NCI-H1092 treated with DMSO at 0.1 percent for 48 hours (cell line): ENCODE results near the gene SH3D19.
"Not testable (repeated sequence)": the region's sequence is repeated elsewhere in the genome, so short reads cannot be mapped to it uniquely, and the experiment has no call there.

Source experiments
- DNase-seq: peaks from one replicate; lab custom pipeline; 2025; lab: John Stamatoyannopoulos, UW

Gene SH3D19

DNA sequence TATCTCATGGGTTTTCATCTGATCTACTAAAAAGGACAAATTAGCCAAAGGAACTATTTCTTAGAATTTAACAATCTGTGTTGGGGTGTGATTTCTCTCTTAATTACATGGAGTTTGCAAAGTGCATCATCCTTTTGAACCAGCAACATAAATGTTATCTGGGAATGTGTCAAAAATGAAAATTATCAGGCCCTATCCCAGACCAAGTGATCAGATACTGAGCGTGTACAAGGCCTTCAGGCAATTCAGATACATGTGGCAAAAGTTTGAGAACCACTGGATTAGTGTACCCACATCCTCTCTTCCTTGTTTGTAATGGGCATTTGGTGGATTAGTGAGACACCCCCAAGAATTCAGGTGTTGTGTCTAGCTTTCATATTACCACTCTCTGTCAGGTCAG lies 3.8 kb downstream of the SH3D19 start:
- no peak for DNase-seq

DNA sequence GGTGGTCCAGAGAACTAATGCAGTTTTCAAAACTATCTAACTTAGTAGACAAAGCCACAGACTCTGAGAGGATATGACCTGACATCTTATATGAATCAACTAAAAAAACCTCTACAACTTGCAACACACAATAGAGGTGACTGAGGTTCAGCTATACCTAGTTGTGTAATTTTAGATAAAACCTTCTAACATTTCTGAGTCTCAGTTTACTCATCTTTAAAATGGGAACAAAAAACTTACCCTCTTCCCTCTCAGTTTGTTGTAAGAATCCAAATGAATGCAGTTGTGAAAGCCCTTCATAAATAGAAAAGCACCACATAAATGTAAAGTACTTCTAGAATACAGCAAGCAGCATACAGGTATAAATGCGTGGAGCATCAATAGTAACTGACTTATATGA lies 5.9 kb downstream of the SH3D19 start:
- no peak for DNase-seq

DNA sequence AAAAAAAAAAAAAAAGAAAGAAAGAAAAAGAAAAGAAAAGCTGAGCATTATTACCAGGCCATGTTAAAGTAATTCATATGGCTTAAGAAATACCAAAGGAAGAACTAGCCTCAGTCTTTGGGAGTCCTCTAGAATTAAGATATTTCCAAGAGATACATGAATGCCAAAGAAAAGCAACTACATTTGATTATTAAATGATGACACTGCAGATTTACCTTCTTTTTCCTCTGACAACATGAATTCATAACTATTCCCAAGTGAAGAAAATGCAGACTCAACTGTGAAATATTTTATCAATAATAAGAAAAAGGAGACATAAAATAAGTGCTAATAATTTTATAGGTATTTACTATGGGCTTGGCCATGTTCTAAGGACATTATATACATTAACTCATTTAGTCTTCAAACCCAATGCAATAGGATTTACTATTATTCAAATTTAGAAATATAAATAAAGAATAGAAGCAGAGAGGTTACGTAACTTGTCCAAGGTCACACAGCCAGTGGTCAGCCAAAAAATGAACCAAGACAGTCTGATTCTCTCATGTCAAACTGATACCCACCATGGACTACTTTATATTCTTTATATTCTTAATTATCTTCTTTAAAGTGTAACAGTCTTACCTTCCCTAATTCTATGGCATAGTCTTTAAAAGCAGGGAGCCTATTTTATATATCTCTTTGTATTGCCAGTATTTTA lies 6.9 kb downstream of the SH3D19 start:
- no peak for DNase-seq

DNA sequence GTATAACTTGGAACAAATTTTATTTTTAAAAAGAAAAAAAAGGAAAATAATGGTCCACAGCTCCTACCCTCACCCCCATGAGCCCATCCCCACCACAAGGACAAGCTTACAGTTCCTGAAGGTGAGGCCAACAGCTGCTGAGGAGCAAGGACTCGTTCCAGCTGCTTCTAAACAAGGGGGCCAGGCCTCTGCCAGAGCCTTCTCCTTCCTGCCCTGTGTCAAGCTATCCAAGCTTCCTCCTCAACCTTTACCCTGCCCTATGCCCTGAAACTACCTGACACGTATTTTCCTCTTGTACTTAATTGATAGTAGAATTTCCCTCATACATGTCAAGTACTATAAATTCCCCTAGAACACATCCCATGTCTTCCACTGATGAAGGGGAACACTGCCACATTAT lies 8.8 kb downstream of the SH3D19 start:
- no peak for DNase-seq

DNA sequence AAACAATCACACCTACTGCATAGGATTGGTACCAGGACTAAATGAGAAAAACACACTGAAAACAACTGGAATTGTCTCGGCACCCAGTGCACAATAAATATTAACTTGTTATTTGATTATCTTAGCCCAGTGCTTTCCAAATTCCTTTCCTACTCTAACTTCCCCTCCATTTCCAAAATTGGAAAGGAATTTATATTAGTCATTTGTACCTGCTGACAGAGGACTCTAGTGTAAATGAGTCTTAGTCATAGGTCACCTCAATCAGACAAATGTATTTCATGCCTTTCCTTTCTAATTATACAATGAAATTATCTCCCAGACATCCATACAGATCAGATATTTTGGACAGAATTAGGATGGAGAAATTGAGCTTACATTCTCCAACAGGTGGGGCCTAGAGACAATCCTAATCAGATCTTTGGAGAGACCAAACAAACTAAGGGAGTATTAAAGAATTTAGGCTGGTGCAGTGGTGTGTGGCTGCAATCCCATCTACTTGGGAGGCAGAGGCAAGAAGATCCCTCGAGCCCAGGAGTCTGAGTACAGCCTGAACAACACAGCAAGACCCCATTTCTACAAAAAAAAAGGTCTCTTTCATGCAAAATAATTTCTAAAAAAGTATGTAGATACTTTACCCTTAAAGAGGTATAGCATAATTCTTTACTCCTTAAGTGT lies 10.1 kb downstream of the SH3D19 start:
- DNase-seq: no peak

DNA sequence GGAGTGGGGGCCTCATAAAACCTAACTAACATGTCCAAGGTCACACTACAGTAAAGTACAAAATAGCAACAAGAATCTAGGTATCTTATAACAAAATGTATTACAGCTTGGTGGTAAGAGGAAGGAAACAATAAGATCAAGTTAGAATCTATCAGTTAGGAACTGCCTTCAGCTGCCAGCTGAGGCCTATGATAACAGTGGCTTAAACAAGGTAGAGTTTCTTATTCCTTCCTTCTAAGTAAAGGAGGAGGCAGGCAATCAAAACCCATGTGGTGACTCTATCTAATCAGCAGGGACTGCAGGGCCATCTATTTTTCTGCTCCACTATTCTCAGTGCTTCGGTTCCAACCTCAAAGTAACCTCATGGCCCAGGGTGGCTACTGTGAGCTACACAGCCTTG lies 10.9 kb downstream of the SH3D19 start:
- DNase-seq: no peak

DNA sequence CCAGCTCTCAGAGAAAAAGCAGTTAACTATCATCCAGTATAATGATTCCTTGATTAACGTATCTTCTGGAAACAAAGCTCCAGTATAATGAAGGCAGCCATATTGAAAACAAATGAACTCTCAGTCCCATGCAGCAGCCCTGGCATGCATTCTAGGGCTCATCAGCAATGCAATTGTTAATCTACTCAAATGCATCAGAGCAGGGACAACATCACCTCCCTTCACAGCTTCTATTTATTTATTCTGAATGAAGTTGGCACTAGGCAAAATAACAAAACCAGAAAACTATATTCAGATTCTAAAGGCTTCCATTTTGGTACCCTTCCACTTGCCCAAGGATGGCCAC lies 11.4 kb downstream of the SH3D19 start:
- DNase-seq: no peak

DNA sequence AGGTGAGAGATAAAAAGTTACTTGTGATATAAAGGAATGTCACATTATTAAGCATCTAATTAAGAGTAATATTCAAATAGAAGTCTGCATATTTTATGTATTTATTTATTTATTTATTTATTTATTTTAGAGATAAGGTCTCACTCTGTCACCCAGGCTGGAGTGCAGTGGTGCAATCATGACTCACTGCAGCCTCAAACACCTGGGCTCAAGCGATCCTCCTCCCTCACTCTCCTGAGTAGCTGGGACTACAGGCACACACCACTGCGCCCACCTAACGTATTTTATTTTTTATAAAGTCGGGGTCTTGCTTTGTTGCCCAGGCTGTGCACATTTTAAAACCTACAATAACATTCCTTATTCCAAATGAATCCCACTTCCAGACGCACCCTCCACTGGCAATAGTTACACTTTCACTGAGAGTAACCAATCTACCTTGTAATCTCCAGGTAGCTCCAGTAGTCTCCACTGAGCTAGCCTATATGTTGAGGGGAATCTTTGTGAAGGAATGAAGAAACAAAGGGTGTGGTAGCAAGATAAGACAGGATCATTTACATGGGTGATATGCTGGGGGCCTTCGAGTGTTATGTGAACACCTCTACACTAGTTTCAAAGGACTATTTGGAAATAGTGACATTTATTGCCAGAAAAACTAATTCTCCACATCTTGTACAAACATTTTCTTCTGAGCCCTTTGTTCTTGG lies 11.9 kb downstream of the SH3D19 start:
- DNase-seq: no peak

DNA sequence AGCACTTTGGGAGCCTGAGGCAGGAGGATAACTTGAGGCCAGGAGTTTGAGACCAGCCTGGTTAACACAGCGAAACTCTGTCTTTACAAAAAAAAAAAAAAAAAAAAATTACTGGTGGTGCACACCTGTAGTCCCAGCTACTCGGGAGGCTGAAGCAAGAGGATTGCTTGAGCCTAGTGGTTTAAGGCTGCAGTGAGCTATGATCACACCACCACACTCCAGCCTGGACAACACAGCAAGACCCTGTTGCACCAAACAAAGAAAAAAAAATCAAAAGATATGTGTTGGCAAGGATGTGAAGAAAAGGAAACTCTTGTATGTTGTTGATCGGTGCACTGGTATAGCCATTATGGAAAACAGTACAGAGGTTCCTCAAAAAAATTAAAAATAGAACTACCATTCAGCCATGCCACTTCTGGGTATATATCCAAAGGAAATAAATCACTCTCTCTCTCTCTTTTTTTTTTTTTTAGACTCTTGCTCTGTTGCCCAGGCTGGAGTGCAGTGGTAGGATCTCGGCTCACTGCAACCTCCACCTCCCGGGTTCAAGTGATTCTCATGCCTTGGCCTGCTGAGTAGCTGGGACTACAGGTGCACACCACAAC lies 15.2 kb downstream of the SH3D19 start:
- DNase-seq: no peak

DNA sequence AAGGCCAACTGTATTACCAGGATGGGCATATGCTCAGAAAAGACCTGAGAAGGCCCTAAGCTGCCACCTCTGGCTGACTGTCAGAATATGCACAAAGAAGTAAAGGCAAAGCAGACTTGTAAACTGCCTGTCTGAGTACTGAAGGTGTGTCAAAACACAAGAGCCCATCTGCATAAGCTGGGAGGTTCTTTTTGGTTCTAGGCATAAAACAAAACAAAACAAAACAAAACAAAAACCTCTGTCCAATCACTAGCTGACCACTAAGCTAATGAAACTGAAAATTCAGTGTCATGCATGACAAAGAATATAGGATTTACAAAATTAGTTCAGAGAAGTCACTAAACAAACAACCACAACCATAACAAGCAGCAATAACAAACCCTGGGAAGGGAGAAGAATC lies 20.6 kb downstream of the SH3D19 start:
- DNase-seq: no peak

DNA sequence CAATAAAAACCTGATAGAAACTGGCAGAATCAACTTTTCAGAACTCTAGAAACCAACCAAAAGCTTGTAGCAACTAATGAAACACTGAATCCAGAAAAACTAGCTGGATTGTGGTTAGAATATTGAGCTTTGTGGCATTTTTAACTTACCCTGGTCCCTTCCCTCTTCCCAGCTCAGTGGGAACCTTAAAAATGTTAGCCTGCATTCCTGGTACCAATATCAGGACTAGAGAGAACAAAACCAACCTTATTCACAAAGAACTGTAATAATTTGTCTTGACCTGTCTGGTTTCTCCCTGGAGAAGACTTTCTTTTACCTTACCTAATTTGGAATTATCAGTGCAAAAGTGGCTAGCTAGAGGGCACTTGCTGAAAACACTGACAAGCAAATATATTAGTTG lies 21.2 kb downstream of the SH3D19 start:
- no peak for DNase-seq

DNA sequence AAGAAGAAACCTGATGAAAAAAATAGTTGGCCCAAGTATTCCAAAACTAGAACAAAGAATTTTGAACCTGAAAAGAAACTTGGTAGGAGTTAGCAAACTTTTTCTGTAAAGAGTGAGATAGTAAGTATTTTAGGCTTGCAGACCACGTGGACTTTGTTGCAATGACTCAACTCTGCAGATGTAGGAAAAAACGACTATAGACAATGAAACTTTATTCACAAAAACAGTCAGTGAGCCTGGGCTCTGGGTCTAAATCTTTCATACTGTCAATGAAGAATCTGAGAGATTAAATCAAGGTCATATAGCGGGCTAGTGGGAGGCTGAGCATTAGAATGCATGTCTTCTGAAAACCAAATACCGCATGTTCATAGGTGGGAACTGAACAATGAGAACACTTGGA lies 23.0 kb downstream of the SH3D19 start:
- DNase-seq: no peak

DNA sequence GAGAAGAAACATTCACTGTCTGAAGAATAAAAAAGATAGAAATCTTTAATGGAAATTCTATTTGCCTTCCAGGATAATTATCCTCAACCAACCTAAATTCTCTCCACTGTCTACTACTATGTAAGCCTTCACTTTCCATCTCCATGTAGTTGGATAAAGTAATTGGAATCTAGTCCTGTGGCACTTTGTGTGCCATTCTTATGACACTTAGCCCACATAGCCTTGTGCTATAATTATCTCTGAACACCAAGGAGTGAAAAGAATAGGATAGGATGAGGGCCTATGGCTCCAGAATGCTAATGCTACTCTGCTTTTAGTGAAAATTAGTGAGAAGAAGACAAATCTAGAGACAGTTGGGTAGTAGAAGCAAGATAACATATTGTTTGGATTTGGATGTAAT lies 28.2 kb downstream of the SH3D19 start:
- DNase-seq: no peak

DNA sequence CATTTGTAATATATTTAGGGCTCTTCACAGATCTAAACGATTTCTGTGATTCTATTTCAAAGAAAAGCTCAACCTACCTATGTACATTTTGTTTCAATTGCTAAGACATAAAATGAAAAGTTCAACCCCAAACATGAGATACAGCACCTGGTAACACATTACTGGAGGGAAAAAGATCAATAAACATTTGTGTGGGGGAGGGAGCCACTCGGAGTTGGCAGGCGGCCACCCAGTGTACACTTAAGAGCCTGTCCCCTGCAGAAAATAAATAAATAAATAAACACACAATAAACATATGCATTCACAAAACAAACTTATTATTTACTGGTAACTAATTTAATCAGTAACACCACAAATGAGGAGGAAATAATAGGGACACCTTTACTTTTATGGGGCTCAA lies 29.2 kb downstream of the SH3D19 start:
- DNase-seq: peak; percentile 15

DNA sequence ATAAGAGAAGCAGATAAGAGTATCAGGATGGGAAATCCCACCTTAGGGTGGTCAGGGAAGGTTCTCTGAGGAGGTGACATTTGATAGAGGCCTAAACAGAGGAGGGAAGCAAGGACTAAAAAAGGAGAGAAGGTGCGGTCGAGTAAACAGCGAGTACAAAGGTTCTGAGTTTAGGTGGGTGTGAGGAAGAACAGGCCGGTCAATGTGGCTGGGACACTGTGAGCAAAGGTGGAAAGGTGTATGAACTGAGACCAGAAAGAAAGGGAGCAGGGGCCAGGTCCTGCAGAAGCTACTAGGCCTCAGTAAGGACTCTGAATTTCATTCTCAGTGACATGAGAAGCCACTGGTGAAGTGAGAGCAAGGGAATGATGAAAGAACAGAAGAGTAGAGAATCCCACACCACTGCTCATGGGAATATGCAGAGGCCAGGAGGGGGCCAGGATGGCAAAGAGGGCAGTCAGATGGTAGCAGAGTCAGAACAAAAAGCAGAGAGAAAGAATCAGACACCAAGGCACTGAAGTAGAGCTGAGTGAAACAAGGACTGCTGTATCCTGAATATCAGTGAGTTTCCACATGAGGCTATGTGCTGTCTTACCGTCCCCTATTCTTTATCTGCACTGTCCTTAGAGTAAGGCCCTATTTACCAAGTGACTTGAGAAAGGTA lies 30.4 kb downstream of the SH3D19 start:
- DNase-seq: no peak

DNA sequence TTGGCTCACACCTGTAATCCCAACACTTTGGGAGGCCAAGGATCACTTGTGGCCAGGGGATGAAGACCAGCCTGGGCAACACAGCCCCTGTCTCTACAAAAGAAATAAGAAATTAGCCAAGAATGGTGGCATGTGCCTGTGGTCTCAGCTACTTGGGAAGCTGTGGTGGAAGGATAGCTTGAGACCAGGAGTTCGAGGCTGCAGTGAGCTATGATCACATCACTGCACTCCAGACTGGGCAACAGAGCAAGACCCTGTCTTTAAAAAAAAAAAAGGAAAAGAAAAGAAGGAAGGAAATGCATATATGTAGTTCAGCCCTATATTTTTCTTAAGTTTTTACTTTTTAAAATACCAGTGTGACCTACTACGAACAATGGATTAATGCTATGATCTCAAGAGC lies 33.4 kb downstream of the SH3D19 start:
- no peak for DNase-seq

DNA sequence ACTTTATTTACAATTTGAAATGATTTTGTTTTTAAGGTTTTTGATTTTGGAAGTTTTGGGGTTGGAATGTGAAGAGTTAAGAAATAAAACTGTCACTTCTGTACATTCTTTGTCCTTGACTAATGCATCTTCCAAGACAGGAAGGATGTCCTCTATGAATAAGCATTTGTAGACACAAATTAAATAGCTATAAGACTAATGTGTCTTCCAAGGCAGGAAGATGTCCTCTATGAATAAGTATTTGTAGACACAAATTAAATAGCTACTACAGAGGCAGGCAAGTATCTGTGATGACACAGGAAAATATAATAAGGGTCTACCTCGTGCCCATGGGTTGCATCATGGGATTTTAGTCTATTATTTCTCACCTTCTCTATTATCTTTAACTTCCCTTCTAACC lies 33.9 kb downstream of the SH3D19 start:
- DNase-seq: no peak

DNA sequence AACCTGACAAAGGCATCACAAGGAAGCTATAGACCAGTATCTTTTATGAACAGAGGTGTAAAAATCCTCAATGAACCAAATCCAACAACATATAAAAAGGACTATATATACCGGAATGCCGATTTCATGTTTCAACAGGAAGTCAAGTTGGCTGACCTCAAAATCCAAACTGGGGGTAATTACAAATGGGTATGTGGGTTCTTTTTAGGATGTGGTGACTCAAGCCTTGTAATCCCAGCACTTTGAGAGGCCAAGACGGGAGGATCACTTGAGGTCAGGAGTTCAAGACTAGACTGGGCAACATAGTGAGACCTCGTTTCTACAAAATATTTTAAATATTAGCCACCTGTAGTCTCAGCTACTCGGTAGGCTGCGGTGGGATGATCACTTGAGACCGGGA lies 38.0 kb downstream of the SH3D19 start:
- DNase-seq: no peak

DNA sequence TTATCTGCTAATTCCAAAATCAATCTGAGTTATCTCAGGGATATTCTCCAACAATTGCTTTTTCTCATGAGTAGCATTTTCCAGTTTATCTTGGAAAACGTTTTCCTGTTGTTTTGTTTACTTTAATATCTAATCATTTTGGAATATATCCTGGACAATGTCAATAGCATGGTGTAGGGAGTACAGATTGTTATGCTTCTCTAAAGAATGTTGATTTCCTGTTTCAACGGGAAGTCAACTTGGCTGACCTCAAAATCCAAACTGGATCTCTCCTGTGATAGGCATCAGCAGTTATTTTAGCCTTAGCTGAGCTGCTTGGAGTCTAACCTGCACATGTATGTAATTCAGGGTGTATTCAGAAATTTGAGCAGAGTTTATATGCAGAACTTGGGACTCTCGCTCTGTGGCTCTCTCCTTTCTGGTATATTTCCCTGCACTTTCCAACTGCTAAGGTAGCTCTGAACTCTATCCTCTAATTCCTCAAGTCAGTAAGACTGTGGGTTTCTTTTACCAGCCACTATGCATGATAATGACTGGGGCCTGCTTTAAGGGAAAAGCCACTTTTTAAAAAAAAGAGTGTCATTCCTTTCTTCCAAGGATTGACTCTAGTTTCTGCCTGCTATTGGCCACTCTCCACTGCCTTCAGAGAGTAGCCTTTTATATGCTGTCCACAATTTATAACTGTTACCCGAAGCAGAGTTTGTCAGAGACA lies 40.7 kb downstream of the SH3D19 start:
- no peak for DNase-seq

DNA sequence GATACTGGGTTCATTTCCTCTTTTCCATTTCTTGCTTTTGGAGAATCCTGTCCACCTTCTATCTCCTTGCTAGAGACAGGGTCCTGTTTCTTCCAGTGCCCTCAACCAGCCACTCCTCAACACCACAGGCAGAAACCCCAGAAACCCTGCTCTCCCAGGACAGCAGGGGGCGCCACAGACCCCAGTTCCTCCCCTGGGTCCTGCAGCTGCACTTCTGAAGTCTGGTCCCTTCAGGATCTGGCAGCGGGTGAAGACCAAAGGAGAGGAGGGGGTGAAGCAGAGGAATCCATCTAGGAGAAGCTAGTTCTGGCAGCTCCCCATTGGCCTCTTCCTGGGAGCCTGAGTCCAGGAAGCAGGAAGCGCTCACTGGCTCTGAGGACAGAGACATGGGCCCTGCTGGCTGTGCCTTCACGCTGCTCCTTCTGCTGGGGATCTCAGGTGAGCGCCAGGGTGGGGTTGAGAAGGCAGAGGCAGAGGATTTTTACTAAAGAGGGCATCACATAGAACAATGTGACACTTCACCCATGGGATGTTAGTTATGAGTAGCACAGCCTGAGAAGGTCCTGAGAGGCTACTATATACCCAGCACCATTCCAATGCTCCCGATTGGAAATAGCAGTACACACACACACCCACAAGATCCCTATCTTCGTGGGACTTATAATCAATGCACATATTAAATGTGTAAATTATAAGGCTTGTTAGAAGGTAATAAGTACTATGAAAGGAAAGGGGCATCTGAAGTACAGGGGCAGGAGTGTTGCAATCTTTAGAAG lies 48.4 kb downstream of the SH3D19 start, which contains the start of gene PRSS48:
Gene PRSS48 (plus strand): TSS at position 375 of the 776 bp plus-strand sequence. CDS start 12 bp downstream, at position 387.
- DNase-seq: peak; percentile 20

DNA sequence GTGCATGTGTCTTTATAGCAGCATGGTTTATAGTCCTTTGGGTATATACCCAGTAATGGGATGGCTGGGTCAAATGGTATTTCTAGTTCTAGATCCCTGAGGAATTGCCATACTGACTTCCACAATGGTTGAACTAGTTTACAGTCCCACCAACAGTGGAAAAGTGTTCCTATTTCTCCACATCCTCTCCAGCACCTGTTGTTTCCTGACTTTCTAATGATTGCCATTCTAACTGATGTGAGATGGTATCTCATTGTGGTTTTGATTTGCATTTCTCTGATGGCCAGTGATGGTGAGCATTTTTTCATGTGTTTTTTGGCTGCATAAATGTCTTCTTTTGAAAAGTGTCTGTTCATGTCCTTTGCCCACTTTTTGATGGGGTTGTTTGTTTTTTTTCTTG lies 56.5 kb downstream of the SH3D19 start:
- DNase-seq: not testable (repeated sequence)
